Activated naive CD4-positive, alpha-beta T cell treated with anti-CD3 and anti-CD28 coated beads, Interleukin-2, amount 50 U/mL, for 24 hours (primary cell): ENCODE measurements around the gene UTP20.

Experiments
- H3K27ac Mint-ChIP-seq: one replicate; pipeline ENCODE4 v1.8.0; 2021; ENCODE audit warnings: mild to moderate bottlenecking, mixed read lengths
- H3K27me3 Mint-ChIP-seq: one replicate; pipeline ENCODE4 v1.8.0; 2021; ENCODE audit warnings: mixed read lengths
- H3K36me3 Mint-ChIP-seq: one replicate; pipeline ENCODE4 v1.8.0; 2021; ENCODE audit warnings: mixed read lengths
- H3K4me1 Mint-ChIP-seq: one replicate; pipeline ENCODE4 v1.8.0; 2021; ENCODE audit warnings: mixed read lengths
- H3K4me3 Mint-ChIP-seq: one replicate; pipeline ENCODE4 v1.8.0; 2021; ENCODE audit warnings: mild to moderate bottlenecking, mixed read lengths
- H3K9me3 Mint-ChIP-seq: one replicate; pipeline ENCODE4 v1.8.0; 2021; ENCODE audit warnings: mixed read lengths

Gene UTP20

GRCh38 chr12:101280006-101280505 is at the start of gene UTP20:
Gene UTP20 (plus strand): TSS chr12:101280105. CDS start chr12:101280283, 178 bp downstream.
- Mint-ChIP-seq H3K4me3 (peak within 1 kb of the TSS; percentile 96), H3K27me3 (peaks cover 4% of the 10 kb centered on the region), H3K27ac (peak within 1 kb of the TSS; percentile 87), H3K36me3 (peaks cover 10% of the 10 kb centered on the region), H3K9me3 (no peaks in the 10 kb centered on the region), H3K4me1 (peaks cover 21% of the 10 kb centered on the region)

GRCh38 chr12:101230547-101230946 is 49.4 kb upstream of the UTP20 start:
- H3K27me3 Mint-ChIP-seq: peaks cover 11% of the 10 kb centered on the region
- no peaks in the 10 kb centered on the region for H3K4me1 Mint-ChIP-seq
- no peaks in the 10 kb centered on the region for H3K9me3 Mint-ChIP-seq
- H3K27ac Mint-ChIP-seq: no peak overlapping the region
- no peak overlapping the region for H3K4me3 Mint-ChIP-seq
- no peaks in the 10 kb centered on the region for H3K36me3 Mint-ChIP-seq

- Mint-ChIP-seq H3K9me3 (no peaks in the 10 kb centered on the region), H3K27me3 (peaks cover 9% of the 10 kb centered on the region), H3K4me1 (no peaks in the 10 kb centered on the region), H3K4me3 (no peak overlapping the region), H3K36me3 (no peaks in the 10 kb centered on the region), H3K27ac (no peak overlapping the region)
These were observed 48.3 kb upstream of the UTP20 start for GRCh38 chr12:101231636-101232035.

GRCh38 chr12:101235686-101236085 is 44.2 kb upstream of the UTP20 start:
- H3K9me3 Mint-ChIP-seq: peaks cover 7% of the 10 kb centered on the region
- peaks cover 15% of the 10 kb centered on the region for H3K27me3 Mint-ChIP-seq
- no peaks in the 10 kb centered on the region for H3K36me3 Mint-ChIP-seq
- H3K4me1 Mint-ChIP-seq: no peaks in the 10 kb centered on the region
- no peak overlapping the region for H3K4me3 Mint-ChIP-seq
- H3K27ac Mint-ChIP-seq: no peak overlapping the region

GRCh38 chr12:101238306-101238705 is 41.6 kb upstream of the UTP20 start:
- Mint-ChIP-seq H3K27me3 (peaks cover 10% of the 10 kb centered on the region), H3K36me3 (no peaks in the 10 kb centered on the region), H3K27ac (no peak overlapping the region), H3K4me3 (no peak overlapping the region), H3K4me1 (no peaks in the 10 kb centered on the region), H3K9me3 (peaks cover 7% of the 10 kb centered on the region)

GRCh38 chr12:101238800-101239329 is 41.0 kb upstream of the UTP20 start:
- Mint-ChIP-seq H3K27ac (no peak overlapping the region), H3K36me3 (no peaks in the 10 kb centered on the region), H3K9me3 (peaks cover 7% of the 10 kb centered on the region), H3K27me3 (peaks cover 10% of the 10 kb centered on the region), H3K4me3 (no peak overlapping the region), H3K4me1 (no peaks in the 10 kb centered on the region)

- H3K4me3 Mint-ChIP-seq: no peak overlapping the region
- H3K27ac Mint-ChIP-seq: no peak overlapping the region
- H3K9me3 Mint-ChIP-seq: peaks cover 7% of the 10 kb centered on the region
- H3K4me1 Mint-ChIP-seq: no peaks in the 10 kb centered on the region
- no peaks in the 10 kb centered on the region for H3K36me3 Mint-ChIP-seq
- peaks cover 3% of the 10 kb centered on the region for H3K27me3 Mint-ChIP-seq
These were observed 36.8 kb upstream of the UTP20 start for GRCh38 chr12:101243074-101243473.

- no peaks in the 10 kb centered on the region for H3K4me1 Mint-ChIP-seq
- H3K27ac Mint-ChIP-seq: no peak overlapping the region
- H3K27me3 Mint-ChIP-seq: peaks cover 2% of the 10 kb centered on the region
- no peaks in the 10 kb centered on the region for H3K36me3 Mint-ChIP-seq
- no peak overlapping the region for H3K4me3 Mint-ChIP-seq
- peaks cover 2% of the 10 kb centered on the region for H3K9me3 Mint-ChIP-seq
These were observed 36.3 kb upstream of the UTP20 start for GRCh38 chr12:101243616-101244015.

GRCh38 chr12:101256266-101256665 is 23.6 kb upstream of the UTP20 start:
- Mint-ChIP-seq H3K27me3 (peaks cover 10% of the 10 kb centered on the region), H3K9me3 (no peaks in the 10 kb centered on the region), H3K27ac (no peak overlapping the region), H3K4me3 (no peak overlapping the region), H3K36me3 (no peaks in the 10 kb centered on the region), H3K4me1 (no peaks in the 10 kb centered on the region)

- Mint-ChIP-seq H3K9me3 (no peaks in the 10 kb centered on the region), H3K4me3 (no peak overlapping the region), H3K27me3 (peaks cover 10% of the 10 kb centered on the region), H3K4me1 (no peaks in the 10 kb centered on the region), H3K36me3 (no peaks in the 10 kb centered on the region), H3K27ac (no peak overlapping the region)
These were observed 22.5 kb upstream of the UTP20 start for GRCh38 chr12:101257357-101257756.

- Mint-ChIP-seq H3K27me3 (peaks cover 38% of the 10 kb centered on the region), H3K9me3 (no peaks in the 10 kb centered on the region), H3K4me1 (no peaks in the 10 kb centered on the region), H3K27ac (no peak overlapping the region), H3K4me3 (no peak overlapping the region), H3K36me3 (no peaks in the 10 kb centered on the region)
These were observed 12.8 kb upstream of the UTP20 start for GRCh38 chr12:101267111-101267510.

GRCh38 chr12:101276433-101276832 is 3.5 kb upstream of the UTP20 start:
- no peak overlapping the region for H3K4me3 Mint-ChIP-seq
- no peak overlapping the region for H3K27ac Mint-ChIP-seq
- H3K9me3 Mint-ChIP-seq: no peaks in the 10 kb centered on the region
- H3K36me3 Mint-ChIP-seq: peaks cover 1% of the 10 kb centered on the region
- peaks cover 10% of the 10 kb centered on the region for H3K27me3 Mint-ChIP-seq
- peaks cover 7% of the 10 kb centered on the region for H3K4me1 Mint-ChIP-seq

GRCh38 chr12:101277443-101277842 is 2.5 kb upstream of the UTP20 start:
- peaks cover 4% of the 10 kb centered on the region for H3K27me3 Mint-ChIP-seq
- no peak overlapping the region for H3K27ac Mint-ChIP-seq
- H3K36me3 Mint-ChIP-seq: peaks cover 6% of the 10 kb centered on the region
- H3K4me1 Mint-ChIP-seq: peaks cover 14% of the 10 kb centered on the region
- H3K9me3 Mint-ChIP-seq: no peaks in the 10 kb centered on the region
- H3K4me3 Mint-ChIP-seq: no peak overlapping the region

- Mint-ChIP-seq H3K9me3 (no peaks in the 10 kb centered on the region), H3K27ac (no peak overlapping the region), H3K36me3 (peaks cover 22% of the 10 kb centered on the region), H3K4me3 (no peak overlapping the region), H3K27me3 (no peaks in the 10 kb centered on the region), H3K4me1 (peaks cover 8% of the 10 kb centered on the region)
These were observed 7.5 kb downstream of the UTP20 start for GRCh38 chr12:101287357-101287756.

- H3K9me3 Mint-ChIP-seq: no peaks in the 10 kb centered on the region
- H3K36me3 Mint-ChIP-seq: peaks cover 36% of the 10 kb centered on the region
- H3K4me3 Mint-ChIP-seq: no peak overlapping the region
- no peak overlapping the region for H3K27ac Mint-ChIP-seq
- no peaks in the 10 kb centered on the region for H3K4me1 Mint-ChIP-seq
- H3K27me3 Mint-ChIP-seq: no peaks in the 10 kb centered on the region
These were observed 17.8 kb downstream of the UTP20 start for GRCh38 chr12:101297661-101298060.

GRCh38 chr12:101298426-101298825 is 18.5 kb downstream of the UTP20 start:
- Mint-ChIP-seq H3K9me3 (no peaks in the 10 kb centered on the region), H3K4me3 (no peak overlapping the region), H3K36me3 (peaks cover 36% of the 10 kb centered on the region), H3K4me1 (no peaks in the 10 kb centered on the region), H3K27me3 (no peaks in the 10 kb centered on the region), H3K27ac (no peak overlapping the region)

- Mint-ChIP-seq H3K4me1 (no peaks in the 10 kb centered on the region), H3K27me3 (no peaks in the 10 kb centered on the region), H3K4me3 (no peak overlapping the region), H3K27ac (no peak overlapping the region), H3K9me3 (no peaks in the 10 kb centered on the region), H3K36me3 (peaks cover 35% of the 10 kb centered on the region)
These were observed 19.4 kb downstream of the UTP20 start for GRCh38 chr12:101299346-101299745.
